ENCODE data around the gene GYS1.

- no peak for TF ChIP-seq EZH2 (IDR thresholded peaks at IDR 0.05; ENCODE audit: low read depth, unreplicated experiment)
- TF ChIP-seq CTCF (conservative IDR thresholded peaks at IDR 0.05; ENCODE audit: low read depth in 2 of 2) = no peak
- no peak for TF ChIP-seq CREB1 (CRISPR knock-in tag; IDR thresholded peaks at IDR 0.05; ENCODE audit: low read depth)
- TF ChIP-seq NANOG (IDR thresholded peaks at IDR 0.05; ENCODE audit: borderline replicate concordance) = no peak
- TF ChIP-seq EZH2phosphoT487 (IDR thresholded peaks at IDR 0.05; ENCODE audit: unreplicated experiment) = no peak
- no peak for TF ChIP-seq POLR2AphosphoS5 (IDR thresholded peaks at IDR 0.05; ENCODE audit: low read depth)
- TF ChIP-seq JUNB (IDR thresholded peaks at IDR 0.05; ENCODE audit: unreplicated experiment) = no peak
- TF ChIP-seq REST (IDR thresholded peaks at IDR 0.05; ENCODE audit: unreplicated experiment) = no peak
These were observed 47.7 kb downstream of the GYS1 start for GRCh38 chr19:48945415-48945814.
